DND-41 (cell line): Measurements from ENCODE around the gene TMX4.

ENCODE experiments used
- ATAC-seq: fragments of 200-7000 bp; cut with Tn5 transposase; 3 replicates; pipeline ENCODE4 v1.9.1; 2021; ENCODE audit warnings: low read depth; ENCODE audit not compliant: insufficient read depth
- DNase-seq: peaks from one replicate; pipeline ENCODE4 v3.0.0-alpha.2; 2020
- H2AFZ ChIP-seq: 2 replicates; pipeline ENCODE4 v1.6.0; 2012; ENCODE audit warnings: low read depth, low read length
- H3K27ac ChIP-seq: 2 replicates; pipeline ENCODE4 v1.5.1; 2012; ENCODE audit warnings: low read length, inconsistent platforms
- H3K27me3 ChIP-seq: fragments of 200-600 bp; sonication (generic); 2 replicates; pipeline ENCODE4 v1.6.0; 2012; ENCODE audit warnings: low read length, mild to moderate bottlenecking, inconsistent platforms; ENCODE audit not compliant: insufficient read depth, poor library complexity
- H3K36me3 ChIP-seq: 2 replicates; pipeline ENCODE4 v1.5.1; 2012; ENCODE audit warnings: low read length, inconsistent platforms; ENCODE audit not compliant: insufficient read depth
- H3K4me1 ChIP-seq: 2 replicates; pipeline ENCODE4 v1.5.1; 2012; ENCODE audit warnings: mild to moderate bottlenecking, low read length; ENCODE audit not compliant: insufficient read depth
- H3K4me2 ChIP-seq: 2 replicates; pipeline ENCODE4 v1.6.0; 2012; ENCODE audit warnings: mild to moderate bottlenecking, moderate library complexity, low read length, inconsistent platforms; ENCODE audit not compliant: insufficient read depth
- H3K4me3 ChIP-seq, 2 experiments: fragments of 200-600 bp in 1 of 2; shearing (Covaris generic) in 1 of 2; 2 replicates each; pipeline ENCODE4 v1.5.1; 2012 to 2016; ENCODE audit warnings: inconsistent platforms in 2 of 2, low read length in 2 of 2, mild to moderate bottlenecking in 2 of 2, low read depth in 1 of 2, moderate library complexity in 1 of 2
- H3K79me2 ChIP-seq: 2 replicates; pipeline ENCODE4 v1.6.0; 2012; ENCODE audit warnings: low read length, inconsistent platforms; ENCODE audit not compliant: insufficient read depth
- H3K9ac ChIP-seq: 2 replicates; pipeline ENCODE4 v1.6.0; 2012; ENCODE audit warnings: low read depth, mild to moderate bottlenecking, inconsistent platforms, low read length, moderate library complexity
- H3K9me3 ChIP-seq: 2 replicates; pipeline ENCODE4 v1.5.1; 2012; ENCODE audit warnings: low read length, moderate library complexity, mild to moderate bottlenecking, inconsistent platforms; ENCODE audit not compliant: insufficient read depth, severe bottlenecking
- H4K20me1 ChIP-seq: 2 replicates; pipeline ENCODE4 v1.6.0; 2012; ENCODE audit warnings: low read length; ENCODE audit not compliant: insufficient read depth
- EZH2 ChIP-seq: IDR thresholded peaks from 3 replicates; pipeline ENCODE4 v1.6.1; 2012; ENCODE audit warnings: borderline replicate concordance, low read depth, mild to moderate bottlenecking, moderate library complexity, low read length, inconsistent platforms; ENCODE audit not compliant: severe bottlenecking
- TF ChIP-seq, protein P1 (sequence below): IDR thresholded peaks from 2 replicates; pipeline ENCODE4 v1.5.1; 2012; ENCODE audit warnings: borderline replicate concordance, low read length, moderate library complexity, mild to moderate bottlenecking; ENCODE audit not compliant: poor library complexity, severe bottlenecking; ENCODE audit errors: extremely low read depth

Gene TMX4

GRCh38 chr20:7974785-7975435, 44.7 kb downstream of the TMX4 start:
- Histone ChIP-seq H3K4me3 (no peak overlapping the region), H3K9me3 (no peaks in the 10 kb centered on the region), H3K4me2 (no peak overlapping the region), H3K27me3 (peaks cover 12% of the 10 kb centered on the region), H4K20me1 (no peaks in the 10 kb centered on the region), H3K9ac (no peak overlapping the region), H2AFZ (no peak overlapping the region), H3K36me3 (no peaks in the 10 kb centered on the region), H3K79me2 (no peaks in the 10 kb centered on the region), H3K4me1 (no peaks in the 10 kb centered on the region), H3K27ac (no peak overlapping the region)
- TF ChIP-seq, protein P1, sequence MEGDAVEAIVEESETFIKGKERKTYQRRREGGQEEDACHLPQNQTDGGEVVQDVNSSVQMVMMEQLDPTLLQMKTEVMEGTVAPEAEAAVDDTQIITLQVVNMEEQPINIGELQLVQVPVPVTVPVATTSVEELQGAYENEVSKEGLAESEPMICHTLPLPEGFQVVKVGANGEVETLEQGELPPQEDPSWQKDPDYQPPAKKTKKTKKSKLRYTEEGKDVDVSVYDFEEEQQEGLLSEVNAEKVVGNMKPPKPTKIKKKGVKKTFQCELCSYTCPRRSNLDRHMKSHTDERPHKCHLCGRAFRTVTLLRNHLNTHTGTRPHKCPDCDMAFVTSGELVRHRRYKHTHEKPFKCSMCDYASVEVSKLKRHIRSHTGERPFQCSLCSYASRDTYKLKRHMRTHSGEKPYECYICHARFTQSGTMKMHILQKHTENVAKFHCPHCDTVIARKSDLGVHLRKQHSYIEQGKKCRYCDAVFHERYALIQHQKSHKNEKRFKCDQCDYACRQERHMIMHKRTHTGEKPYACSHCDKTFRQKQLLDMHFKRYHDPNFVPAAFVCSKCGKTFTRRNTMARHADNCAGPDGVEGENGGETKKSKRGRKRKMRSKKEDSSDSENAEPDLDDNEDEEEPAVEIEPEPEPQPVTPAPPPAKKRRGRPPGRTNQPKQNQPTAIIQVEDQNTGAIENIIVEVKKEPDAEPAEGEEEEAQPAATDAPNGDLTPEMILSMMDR, result no peak
- TF ChIP-seq EZH2, result no peak
- no peak for ATAC-seq
- DNase-seq, result no peak

GRCh38 chr20:7971536-7972280, 47.9 kb downstream of the TMX4 start:
- DNase-seq (no peak), ATAC-seq (no peak)
- Histone ChIP-seq H3K27me3 (peaks cover 14% of the 10 kb centered on the region), H4K20me1 (no peaks in the 10 kb centered on the region), H3K4me2 (no peak overlapping the region), H3K9me3 (no peaks in the 10 kb centered on the region), H3K9ac (no peak overlapping the region), H3K36me3 (no peaks in the 10 kb centered on the region), H3K27ac (no peak overlapping the region), H3K4me1 (no peaks in the 10 kb centered on the region), H3K79me2 (no peaks in the 10 kb centered on the region), H2AFZ (no peak overlapping the region), H3K4me3 (no peak overlapping the region)
- TF ChIP-seq EZH2, result no peak
- TF ChIP-seq, protein P1, result no peak

DNA sequence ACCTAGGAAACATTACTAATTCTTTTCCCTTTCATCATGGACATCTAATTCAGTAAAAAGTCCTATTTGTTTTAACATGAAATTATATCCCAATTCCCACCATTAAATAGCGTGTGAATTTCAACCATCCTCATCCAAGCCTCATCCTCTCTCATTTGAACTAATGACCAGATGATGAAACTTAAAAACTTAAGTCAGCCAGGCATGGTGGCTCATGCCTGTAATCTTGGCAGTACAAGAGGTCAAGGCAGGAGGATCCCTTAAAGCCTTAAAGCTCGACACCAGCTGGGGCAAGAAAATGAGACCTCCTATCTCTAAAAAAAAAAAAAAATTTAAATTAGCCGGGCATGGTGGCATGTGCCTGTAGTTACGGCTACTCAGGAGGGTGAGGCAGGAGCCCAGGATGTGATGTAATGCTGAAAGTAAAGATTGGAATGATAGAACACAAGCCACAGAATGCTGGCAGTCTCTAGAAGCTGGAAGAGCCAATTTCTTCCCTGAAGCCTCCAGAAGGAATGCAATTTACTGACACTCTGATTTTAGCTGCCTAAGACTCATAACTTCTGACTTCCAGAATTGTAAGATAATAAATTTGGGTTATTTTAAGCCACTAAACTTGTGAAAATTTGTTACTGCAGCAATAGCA, 52.2 kb downstream of the TMX4 start:
- ATAC-seq (no peak), DNase-seq (no peak)
- H3K4me2 ChIP-seq, result no peak overlapping the region
- H3K36me3 ChIP-seq, result no peaks in the 10 kb centered on the region
- no peaks in the 10 kb centered on the region for H4K20me1 ChIP-seq
- peaks cover 5% of the 10 kb centered on the region for H3K27me3 ChIP-seq
- no peak overlapping the region for H2AFZ ChIP-seq
- H3K9me3 ChIP-seq, result no peaks in the 10 kb centered on the region
- H3K79me2 ChIP-seq, result no peaks in the 10 kb centered on the region
- H3K9ac ChIP-seq, result no peak overlapping the region
- no peak for TF ChIP-seq EZH2
- TF ChIP-seq, protein P1, result no peak
- H3K4me3 ChIP-seq, result no peak overlapping the region
- H3K27ac ChIP-seq, result no peak overlapping the region
- no peaks in the 10 kb centered on the region for H3K4me1 ChIP-seq
